Fibroblast of lung (primary cell): ENCODE results near the gene CLCN3. TPM values are rescaled to one million over a fixed set of nuclear protein-coding genes. Genes with fewer than 3 reads are reported as not detected.
A peak's percentile ranks its signal among the peaks of the same experiment; 100 is the strongest.

ENCODE experiments used
- DNase-seq, 2 donors: peaks; one replicate each; pipeline versions ENCODE4 v3.0.0 to v3.0.0-alpha.2; 2010; ENCODE audit warnings: low read depth in 2 of 2
- H2AFZ ChIP-seq: 2 replicates; pipeline ENCODE4 v1.5.1; 2012; ENCODE audit warnings: low read length, control low read depth, inconsistent platforms
- H3K27ac ChIP-seq: 2 replicates; pipeline ENCODE4 v1.5.1; 2011; ENCODE audit warnings: low read length, control low read depth; ENCODE audit not compliant: insufficient read depth
- H3K27me3 ChIP-seq: 2 replicates; pipeline ENCODE4 v1.5.1; 2011; ENCODE audit warnings: mild to moderate bottlenecking, low read length; ENCODE audit not compliant: control insufficient read depth, insufficient read depth
- H3K36me3 ChIP-seq: 2 replicates; pipeline ENCODE4 v1.5.1; 2011; ENCODE audit warnings: low read length; ENCODE audit not compliant: control insufficient read depth, insufficient read depth
- H3K4me1 ChIP-seq: 2 replicates; pipeline ENCODE4 v1.5.1; 2011; ENCODE audit warnings: low read length; ENCODE audit not compliant: control insufficient read depth, insufficient read depth; ENCODE audit errors: extremely low read depth
- H3K4me2 ChIP-seq: 2 replicates; pipeline ENCODE4 v1.5.1; 2011; ENCODE audit warnings: low read length, control low read depth; ENCODE audit not compliant: insufficient read depth; ENCODE audit errors: extremely low read depth
- H3K4me3 ChIP-seq, 4 experiments: fragments of 200-600 bp in 1 of 4; sonication (generic) in 1 of 4; replicated peaks in 1 of 4; 2 replicates each; pipeline ENCODE4 v1.5.1; 2011 to 2016; ENCODE audit warnings: low read length in 4 of 4, low read depth in 3 of 4, mild to moderate bottlenecking in 3 of 4, control low read depth in 2 of 4, inconsistent platforms in 1 of 4, mixed read lengths in 1 of 4; ENCODE audit not compliant: insufficient read depth in 1 of 4; ENCODE audit errors: control extremely low read depth in 1 of 4
- H3K79me2 ChIP-seq: 2 replicates; pipeline ENCODE4 v1.5.1; 2012; ENCODE audit warnings: mild to moderate bottlenecking, low read length, inconsistent platforms; ENCODE audit not compliant: control insufficient read depth, insufficient read depth
- H3K9ac ChIP-seq: 2 replicates; pipeline ENCODE4 v1.5.1; 2011; ENCODE audit warnings: mild to moderate bottlenecking, low read length, control low read depth; ENCODE audit not compliant: insufficient read depth
- H3K9me3 ChIP-seq: 2 replicates; pipeline ENCODE4 v1.5.1; 2012; ENCODE audit warnings: low read depth, low read length; ENCODE audit not compliant: control insufficient read depth, insufficient read depth
- H4K20me1 ChIP-seq: 2 replicates; pipeline ENCODE4 v1.5.1; 2011; ENCODE audit warnings: low read length; ENCODE audit not compliant: control insufficient read depth, insufficient read depth; ENCODE audit errors: extremely low read depth
- CTCF ChIP-seq, 2 donors: IDR thresholded peaks in 1 of 2; conservative IDR thresholded peaks in 1 of 2; 1 replicate in 1 of 2; 2 replicates in 1 of 2; pipeline ENCODE4 v1.5.1; 2011 to 2012; ENCODE audit warnings: low read length in 2 of 2, control low read depth in 1 of 2, inconsistent platforms in 1 of 2, low read depth in 1 of 2, mild to moderate bottlenecking in 1 of 2
- EZH2 ChIP-seq: IDR thresholded peaks from 2 replicates; pipeline ENCODE4 v1.5.1; 2012; ENCODE audit warnings: low read length, control low read depth, mild to moderate bottlenecking; ENCODE audit errors: missing control alignments
- polyA plus RNA-seq, 2 donors: library from polyadenylated mRNA; depleted of rRNA in 1 of 2; stranded (reverse) in 1 of 2; unstranded in 1 of 2; fragments of >200 nt; gene quantifications; 2 replicates each; pipeline ENCODE4 v1.2.1, GENCODE V29; 2011 to 2012; ENCODE audit warnings: missing spikeins in 1 of 2
- total RNA-seq: library from RNA; depleted of rRNA; stranded (reverse); fragments of >200 nt; gene quantifications from 2 replicates; pipeline ENCODE4 v1.2.1, GENCODE V29; 2014

CLCN3 gene
- total and polyA plus RNA-seq, 2 donors (not counting 1 experiment from before 2014, with no cell fraction given): 51.7 to 92.2 TPM

GRCh38 chr4:169604903-169605331 lies 15.5 kb upstream of the CLCN3 start:
- Histone ChIP-seq H3K79me2 (peaks cover 2% of the 10 kb centered on the region), H3K9ac (no peak overlapping the region), H3K36me3 (no peaks in the 10 kb centered on the region), H3K27me3 (no peaks in the 10 kb centered on the region), H4K20me1 (no peaks in the 10 kb centered on the region), H3K4me1 (peaks cover 3% of the 10 kb centered on the region), H3K4me3 (no peak overlapping the region), H3K9me3 (no peaks in the 10 kb centered on the region), H3K4me2 (no peak overlapping the region), H3K27ac (no peak overlapping the region), H2AFZ (no peak overlapping the region)
- no peak for DNase-seq
- no peak for TF ChIP-seq EZH2
- no peak for TF ChIP-seq CTCF (conservative IDR thresholded peaks at IDR 0.05 in 1 of 2, IDR thresholded peaks at IDR 0.05 in 1 of 2; ENCODE audit: low read depth in 1 of 2, low read length in 2 of 2)

- Histone ChIP-seq H3K27ac (peak overlapping the region; percentile 52), H3K4me1 (peaks cover 4% of the 10 kb centered on the region), H4K20me1 (no peaks in the 10 kb centered on the region), H3K79me2 (peaks cover 22% of the 10 kb centered on the region), H3K27me3 (no peaks in the 10 kb centered on the region), H2AFZ (peak overlapping the region; percentile 10), H3K4me3 (peak overlapping the region; percentile 88 to 100 (median 92)), H3K36me3 (no peaks in the 10 kb centered on the region), H3K9me3 (no peaks in the 10 kb centered on the region), H3K4me2 (peak overlapping the region; percentile 94), H3K9ac (no peak overlapping the region)
- peak in 1 of 2 donors; percentile 19 for DNase-seq
- TF ChIP-seq EZH2: no peak
- no peak for TF ChIP-seq CTCF (conservative IDR thresholded peaks at IDR 0.05 in 1 of 2, IDR thresholded peaks at IDR 0.05 in 1 of 2; ENCODE audit: low read depth in 1 of 2, low read length in 2 of 2)
These were observed 9.2 kb upstream of the CLCN3 start for GRCh38 chr4:169611157-169611556.

- no peaks in the 10 kb centered on the region for H4K20me1 ChIP-seq
- peak within 1 kb of the TSS; percentile 94 for H3K4me2 ChIP-seq
- peak; percentile 87 to 88 for DNase-seq
- TF ChIP-seq CTCF (conservative IDR thresholded peaks at IDR 0.05 in 1 of 2, IDR thresholded peaks at IDR 0.05 in 1 of 2; ENCODE audit: low read depth in 1 of 2, low read length in 2 of 2) (peak; percentile 10 to 16), EZH2 (no peak)
- H2AFZ ChIP-seq: peak within 1 kb of the TSS; percentile 99
- H3K27ac ChIP-seq: peak within 1 kb of the TSS; percentile 100
- H3K27me3 ChIP-seq: no peaks in the 10 kb centered on the region
- peak within 1 kb of the TSS; percentile 98 for H3K9ac ChIP-seq
- H3K9me3 ChIP-seq: no peaks in the 10 kb centered on the region
- peaks cover 22% of the 10 kb centered on the region for H3K79me2 ChIP-seq
- H3K4me1 ChIP-seq: peaks cover 4% of the 10 kb centered on the region
- no peaks in the 10 kb centered on the region for H3K36me3 ChIP-seq
- H3K4me3 ChIP-seq: peak within 1 kb of the TSS; percentile 88 to 100 (median 92)
These were observed 8.1 kb upstream of the CLCN3 start, which contains the start of gene NEK1 for GRCh38 chr4:169611991-169612870. TSS of gene NEK1 (minus strand) at chr4:169612583. CDS start at chr4:169602630, 9,953 bp downstream.
